K562 (cell line): ENCODE results near the gene LIX1L. TPM values are rescaled to one million over a fixed set of nuclear protein-coding genes. Genes with fewer than 3 reads are reported as not detected.

Experiments used
- ARID3A ChIP-seq: IDR thresholded peaks from 2 replicates; pipeline ENCODE4 v1.6.1; 2012; ENCODE audit warnings: low read depth, low read length, improper control_type of control experiment, borderline replicate concordance
- BDP1 ChIP-seq: IDR thresholded peaks from 3 replicates; pipeline ENCODE4 v1.6.1; 2011; ENCODE audit not compliant: insufficient read length, insufficient read depth
- CREB1 ChIP-seq, 2 experiments: sonication (generic) in 1 of 2; formaldehyde crosslinking in 1 of 2; IDR thresholded peaks; 2 replicates each; pipeline versions ENCODE4 v1.6.1 to v1.8.0; 2012 to 2022; ENCODE audit warnings: inconsistent platforms in 1 of 2, mild to moderate bottlenecking in 1 of 2, missing genetic modification reagents in 1 of 2, moderate library complexity in 1 of 2
- E2F6 ChIP-seq, 2 experiments: IDR thresholded peaks; 2 replicates each; pipeline ENCODE4 v1.6.1; 2011; ENCODE audit warnings: borderline replicate concordance in 1 of 2, control low read depth in 1 of 2, low read depth in 1 of 2, low read length in 1 of 2, mild to moderate bottlenecking in 1 of 2, mixed read lengths in 1 of 2, moderate library complexity in 1 of 2; ENCODE audit not compliant: insufficient read depth in 1 of 2, insufficient read length in 1 of 2, poor library complexity in 1 of 2, severe bottlenecking in 1 of 2; ENCODE audit errors: extremely low read depth in 1 of 2
- EGR1 ChIP-seq: fragments of 450-650 bp; conservative IDR thresholded peaks from 2 replicates; pipeline ENCODE4 v1.6.1; 2017; ENCODE audit warnings: mild to moderate bottlenecking
- MTA3 ChIP-seq: fragments of 450-650 bp; formaldehyde crosslinking; IDR thresholded peaks from 2 replicates; pipeline ENCODE4 v1.6.1; 2017; ENCODE audit warnings: mild to moderate bottlenecking, borderline replicate concordance
- NEUROD1 ChIP-seq: fragments of 150-350 bp; IDR thresholded peaks from 2 replicates; pipeline ENCODE4 v1.6.1; 2014; ENCODE audit warnings: borderline replicate concordance, low read length, low read depth; ENCODE audit not compliant: partially characterized antibody
- NRF1 ChIP-seq, 2 experiments: fragments of 450-650 bp; IDR thresholded peaks in 1 of 2; conservative IDR thresholded peaks in 1 of 2; 2 replicates each; pipeline ENCODE4 v1.6.1; 2014; ENCODE audit warnings: mild to moderate bottlenecking in 2 of 2
- SAFB2 ChIP-seq: fragments of 200-400 bp; formaldehyde crosslinking; IDR thresholded peaks from 2 replicates; pipeline ENCODE4 v1.6.1; 2018; ENCODE audit warnings: borderline replicate concordance, low read length, low read depth, moderate library complexity; ENCODE audit not compliant: severe bottlenecking
- SREBF2 ChIP-seq: sonication (generic); formaldehyde crosslinking; IDR thresholded peaks from 2 replicates; pipeline ENCODE4 v1.4.0; 2020; ENCODE audit warnings: mild to moderate bottlenecking, missing genetic modification reagents
- TARDBP ChIP-seq: fragments of 450-650 bp; IDR thresholded peaks from 2 replicates; pipeline ENCODE4 v1.6.1; 2016
- TCF3 ChIP-seq: sonication (generic); formaldehyde crosslinking; IDR thresholded peaks from 2 replicates; pipeline ENCODE4 v1.4.0; 2020; ENCODE audit warnings: mild to moderate bottlenecking, missing genetic modification reagents
- ZC3H8 ChIP-seq: fragments of 450-650 bp; IDR thresholded peaks from 2 replicates; pipeline ENCODE4 v1.6.1; 2017
- ZNF197 ChIP-seq: fragments of 200-800 bp; sonication (Bioruptor generic); IDR thresholded peaks from 2 replicates; pipeline ENCODE4 v1.6.1; 2016; ENCODE audit warnings: low read depth, missing genetic modification characterization, missing compliant biosample characterization
- polyA plus RNA-seq, 8 experiments: library from polyadenylated mRNA; depleted of rRNA in 4 of 8; stranded (reverse) in 5 of 8; unstranded in 3 of 8; fragments of >200 nt; fragmentation: Nextera tagmentation in 2 of 8; fragmentation: Illumina TruSeq in 1 of 8; extraction: Ambion mirVana in 2 of 8; extraction: Trizol in 1 of 8; gene quantifications; 2 replicates each; pipeline versions ENCODE4 v1.2.1 to v1.2.3, GENCODE V29; 2011 to 2014; ENCODE audit warnings: inconsistent platforms in 1 of 8, missing spikeins in 1 of 8
- total RNA-seq, 7 experiments: library from RNA; depleted of rRNA in 6 of 7; stranded (reverse); fragments of >200 nt in 6 of 7; fragmentation: Illumina TruSeq in 2 of 7; extraction: Trizol in 2 of 7; gene quantifications; 2 replicates each; pipeline versions ENCODE4 v1.2.1 to v1.2.3, GENCODE V29; 2011 to 2021; ENCODE audit warnings: low replicate concordance in 1 of 7

Gene LIX1L
- total and polyA plus RNA-seq, 9 of the 15 experiments (the other 6 are each of a cell fraction or from before 2014, with no cell fraction given), result 4.6 to 26.5 (median 12.5) TPM

DNA sequence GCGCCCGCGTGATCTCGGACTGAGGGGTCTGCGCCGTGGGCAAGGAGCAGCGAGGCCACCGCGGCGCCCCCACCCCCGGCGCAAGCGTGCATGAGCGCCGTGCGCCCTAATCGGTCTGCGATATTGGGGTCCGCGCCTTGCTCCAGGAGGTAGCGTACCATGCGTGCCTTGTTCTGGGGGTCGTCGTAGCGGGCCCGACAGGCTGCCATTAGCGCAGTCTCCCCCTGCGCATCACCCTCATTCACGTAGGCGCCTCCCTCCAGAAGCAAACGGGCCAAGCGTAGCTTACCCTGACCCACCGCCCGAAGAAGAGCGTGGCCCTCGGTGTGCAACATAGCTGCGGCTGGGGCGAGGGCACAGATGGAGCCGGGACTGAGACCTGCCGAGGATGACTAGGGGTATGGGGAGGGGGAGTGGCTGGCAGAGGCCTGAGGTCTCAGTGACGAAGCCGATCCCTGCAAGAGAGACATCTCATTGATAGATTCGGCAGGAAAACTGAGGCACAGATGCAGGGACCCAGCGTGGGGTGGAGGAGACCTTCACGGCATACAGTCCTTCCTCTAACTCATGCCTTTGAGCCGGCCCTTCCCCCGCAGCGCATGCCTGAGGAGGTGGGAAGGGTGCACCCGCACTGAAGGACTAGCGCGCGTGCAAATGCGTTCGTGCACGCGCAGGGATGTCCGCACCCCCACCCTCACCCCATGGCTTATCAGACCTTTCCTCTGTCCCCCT, 3.8 kb upstream of the LIX1L start (continued):
- peak; percentile 26 to 77 for TF ChIP-seq E2F6 (IDR thresholded peaks at IDR 0.05; ENCODE audit: borderline replicate concordance in 1 of 2, extremely low read depth in 1 of 2, insufficient read depth in 1 of 2, insufficient read length in 1 of 2, low read depth in 1 of 2, low read length in 1 of 2, poor library complexity in 1 of 2, severe bottlenecking in 1 of 2)
- TF ChIP-seq EGR1, result 0 out of 2 replicates have a peak, but pooled peaks have one; percentile 27
- no peak for TF ChIP-seq CREB1 (IDR thresholded peaks at IDR 0.05)
- no peak for TF ChIP-seq CREB1 (CRISPR knock-in tag; IDR thresholded peaks at IDR 0.05)
- no peak for TF ChIP-seq TARDBP
- no peak for TF ChIP-seq ZNF197 (CRISPR knock-in tag)
- peak; percentile 66 to 67 for TF ChIP-seq NRF1 (conservative IDR thresholded peaks at IDR 0.05 in 1 of 2, IDR thresholded peaks at IDR 0.05 in 1 of 2)
- TF ChIP-seq NEUROD1, result no peak
- no peak for TF ChIP-seq BDP1
- no peak for TF ChIP-seq MTA3
- TF ChIP-seq SREBF2 (CRISPR knock-in tag), result peak; percentile 17; the same call in 1 of the 2 replicates
- no peak for TF ChIP-seq ARID3A
- no peak for TF ChIP-seq TCF3 (CRISPR knock-in tag)
- TF ChIP-seq SAFB2, result no peak
- TF ChIP-seq ZC3H8, result no peak
